GM10266 (cell line): ENCODE results near the gene VSIG2.

ENCODE experiments used
- DNase-seq: peaks from one replicate; pipeline ENCODE4 v3.0.0; 2012; ENCODE audit errors: extremely low spot score
- CTCF ChIP-seq: IDR thresholded peaks from 2 replicates; pipeline ENCODE4 v1.5.1; 2012; ENCODE audit warnings: mild to moderate bottlenecking, low read depth; ENCODE audit not compliant: control insufficient read depth, insufficient read depth; ENCODE audit errors: missing control alignments

Gene VSIG2

GRCh38 chr11:124762105-124762623, 10.1 kb upstream of the VSIG2 start, which contains the start of gene ESAM:
ESAM (minus strand) TSS chr11:124762290; CDS start chr11:124762154, 136 bp downstream.
- peak; percentile 25 for TF ChIP-seq CTCF
- peak; percentile 94 for DNase-seq

DNA sequence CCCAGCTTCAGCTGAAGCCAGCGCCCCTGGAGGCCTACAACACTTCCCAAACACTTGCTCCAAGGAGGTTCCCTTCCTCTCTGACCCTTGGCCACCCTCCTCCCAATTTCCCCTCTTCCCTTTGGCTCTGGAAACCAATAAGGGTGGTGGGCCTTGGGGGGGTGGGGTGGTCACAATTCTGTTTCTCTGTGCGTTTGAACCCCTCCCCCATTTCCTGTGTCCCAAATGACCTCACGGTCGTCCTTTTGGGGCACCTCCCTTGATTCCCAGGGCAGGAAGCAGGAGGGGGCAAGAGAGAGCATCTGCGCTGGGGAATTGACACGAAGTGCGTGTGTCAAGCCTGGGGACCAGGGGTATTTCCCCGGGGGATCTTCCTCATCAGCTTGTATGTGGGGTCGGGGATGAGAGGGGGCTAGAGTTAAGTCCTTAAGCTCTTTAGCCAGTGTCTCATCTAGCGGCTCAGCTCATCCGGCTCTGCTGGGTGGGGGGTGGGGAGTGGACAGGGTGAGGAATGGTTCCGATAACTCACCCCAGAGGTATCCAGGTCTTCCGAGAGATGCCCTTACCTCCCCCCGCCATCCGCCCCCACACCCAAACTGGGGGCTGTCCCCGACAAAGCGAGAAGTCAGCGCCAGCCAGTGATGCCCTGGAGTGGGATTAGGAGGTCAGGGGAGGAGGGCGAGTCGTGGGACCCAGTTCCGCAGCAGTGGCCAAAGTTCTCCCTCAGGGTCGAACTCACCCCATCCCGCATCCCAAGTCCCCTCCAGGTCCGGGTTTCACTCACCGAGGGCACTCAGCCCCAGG, 9.4 kb upstream of the VSIG2 start:
- TF ChIP-seq CTCF, result no peak
- peak; percentile 59 for DNase-seq

DNA sequence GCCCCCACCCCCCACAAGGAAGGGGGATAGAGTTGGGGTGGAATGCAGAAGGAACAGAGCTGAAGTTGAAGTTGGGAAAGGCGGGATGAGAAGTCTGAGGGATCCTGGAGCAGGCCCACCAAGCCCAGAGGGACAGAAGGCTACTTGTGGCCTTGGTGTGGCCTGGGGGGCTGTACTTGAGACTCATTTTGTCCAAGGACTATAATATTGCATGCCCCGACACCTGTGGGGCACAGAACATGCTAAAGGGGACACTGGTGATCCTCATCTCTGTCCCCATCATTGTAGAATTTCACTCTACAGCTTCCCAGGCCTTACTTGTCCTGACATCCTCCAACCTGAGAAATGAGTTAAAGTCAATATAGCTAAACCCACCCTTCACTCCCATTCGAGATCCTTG, 8.8 kb upstream of the VSIG2 start:
- no peak for TF ChIP-seq CTCF
- DNase-seq, result peak; percentile 18

DNA sequence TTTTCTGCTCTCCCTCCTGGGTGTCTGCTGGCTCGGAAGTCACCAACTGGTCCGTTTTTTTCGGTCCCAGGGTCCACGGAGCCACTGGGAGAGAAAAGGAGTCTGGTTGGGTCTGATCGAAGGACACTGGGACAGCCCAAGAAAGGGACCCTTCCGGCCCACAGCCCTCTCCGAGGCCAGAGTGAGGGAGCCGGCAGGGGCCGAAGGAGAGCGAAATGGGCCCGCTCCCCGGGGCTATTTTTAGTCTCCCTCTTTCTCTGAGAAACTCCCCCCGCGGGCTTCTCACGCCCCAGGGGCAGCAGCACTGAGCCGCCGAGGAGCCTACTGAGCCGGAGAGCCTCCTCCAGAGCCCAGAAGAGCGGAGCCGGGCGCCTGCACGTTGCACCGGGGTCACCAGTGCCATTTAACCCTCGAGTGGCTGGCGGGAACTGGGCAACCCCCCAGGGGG, 8.2 kb upstream of the VSIG2 start:
- TF ChIP-seq CTCF, result no peak
- DNase-seq, result peak; percentile 65

DNA sequence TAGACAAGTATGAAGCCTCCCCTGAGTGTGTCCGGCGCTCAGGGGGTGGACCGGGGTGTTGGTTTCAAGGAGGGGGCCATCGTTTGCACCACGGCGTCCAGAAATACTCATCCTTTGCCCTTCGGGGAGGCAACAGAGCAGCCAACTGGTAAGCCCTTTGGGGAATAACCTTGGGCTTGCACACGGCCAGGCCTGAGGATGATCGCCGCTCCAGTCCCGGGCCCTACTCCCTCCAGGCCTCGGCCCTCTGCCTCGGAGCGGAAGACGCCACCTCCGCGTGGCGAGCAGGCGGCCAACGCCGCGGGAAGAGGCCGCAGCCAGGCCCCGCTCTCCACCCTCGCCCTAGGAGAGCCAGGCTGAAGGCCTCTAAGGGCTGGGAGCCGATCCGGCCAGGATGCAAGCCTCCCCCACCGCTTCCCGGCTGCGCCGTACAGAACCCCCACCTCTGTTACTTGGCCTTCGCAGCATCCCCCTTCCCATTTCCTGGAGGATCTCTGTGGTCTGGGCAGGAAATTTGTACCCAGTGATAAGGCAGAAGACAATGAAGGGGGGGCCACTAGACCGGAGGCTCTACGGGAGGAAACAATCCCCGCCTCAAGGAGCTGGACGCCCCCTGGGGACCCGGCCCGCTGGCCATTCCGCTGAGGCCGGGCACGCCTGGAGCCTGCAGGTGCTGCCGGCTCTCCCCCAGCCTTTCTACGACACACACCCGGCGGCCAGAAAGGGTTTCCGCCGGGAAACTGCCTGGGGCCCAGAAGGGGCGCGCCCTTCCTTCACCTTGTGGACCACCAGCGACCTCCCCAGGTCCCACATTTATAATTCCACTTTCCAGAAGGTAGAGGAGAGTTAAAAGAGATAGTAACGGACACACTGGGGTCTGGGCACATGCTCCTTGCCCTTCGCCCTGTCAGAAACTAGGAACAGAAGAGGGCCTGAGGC, 7.5 kb upstream of the VSIG2 start:
- TF ChIP-seq CTCF, result no peak
- peak; percentile 24 for DNase-seq

- peak; percentile 86 for DNase-seq
- TF ChIP-seq CTCF, result peak; percentile 87
Measured at GRCh38 chr11:124758355-124759265, 6.6 kb upstream of the VSIG2 start.
